OCI-LY7 (cell line): ENCODE measurements around the gene UBE2G1.

Experiments
- CTCF ChIP-seq: fragments of 200-600 bp; sonication (generic); conservative IDR thresholded peaks from 2 replicates; pipeline ENCODE4 v1.5.1; 2014; ENCODE audit warnings: mild to moderate bottlenecking, antibody characterized with exemption, low read length, moderate library complexity, mixed read lengths
- EZH2phosphoT487 ChIP-seq: fragments of 200-600 bp; sonication (generic); IDR thresholded peaks from 2 replicates; pipeline ENCODE4 v1.6.1; 2018; ENCODE audit warnings: low read depth, borderline replicate concordance, mild to moderate bottlenecking, mixed run types, antibody characterized with exemption, low read length, moderate library complexity, mixed read lengths

- TF ChIP-seq EZH2phosphoT487 (no peak), CTCF (peak; percentile 67)
These were observed 4.3 kb downstream of the UBE2G1 start for GRCh38 chr17:4362141-4362540.
